ENCODE data around the gene HS6ST3.
"Not testable (repeated sequence)": the region's sequence is repeated elsewhere in the genome, so short reads cannot be mapped to it uniquely, and the experiment has no call there.

Gene HS6ST3

GRCh38 chr13:96089749-96090239 lies at the start of gene HS6ST3:
Gene HS6ST3, plus strand, starts transcription at chr13:96090107.
- DNase-seq (ENCODE audit: low spot score): no peak

- no peak for DNase-seq (ENCODE audit: low spot score)
These were observed 48.4 kb upstream of the HS6ST3 start for GRCh38 chr13:96041326-96042110.

- DNase-seq (ENCODE audit: low spot score): no peak
These were observed 45.7 kb upstream of the HS6ST3 start for GRCh38 chr13:96044238-96044637.

GRCh38 chr13:96046449-96047126 lies 43.3 kb upstream of the HS6ST3 start:
- not testable (repeated sequence) for DNase-seq (ENCODE audit: low spot score)

GRCh38 chr13:96050955-96051354 lies 39.0 kb upstream of the HS6ST3 start:
- not testable (repeated sequence) for DNase-seq (ENCODE audit: low spot score)

GRCh38 chr13:96051491-96051890 lies 38.4 kb upstream of the HS6ST3 start:
- DNase-seq (ENCODE audit: low spot score): not testable (repeated sequence)

GRCh38 chr13:96051946-96052345 lies 38.0 kb upstream of the HS6ST3 start:
- DNase-seq (ENCODE audit: low spot score): not testable (repeated sequence)

GRCh38 chr13:96052656-96053002 lies 37.3 kb upstream of the HS6ST3 start:
- peak; percentile 30 for DNase-seq (ENCODE audit: low spot score)

- peak; percentile 89 for DNase-seq (ENCODE audit: low spot score)
These were observed 36.8 kb upstream of the HS6ST3 start, which contains the start of gene UGGT2 for GRCh38 chr13:96053003-96053703. Gene UGGT2, minus strand, starts transcription at chr13:96053401. Its CDS starts 89 bp downstream, at chr13:96053312.

GRCh38 chr13:96065849-96066248 lies 24.1 kb upstream of the HS6ST3 start:
- peak; percentile 15 for DNase-seq (ENCODE audit: low spot score)

- DNase-seq (ENCODE audit: low spot score): no peak
These were observed 21.2 kb upstream of the HS6ST3 start for GRCh38 chr13:96068729-96069128.

GRCh38 chr13:96071504-96071903 lies 18.4 kb upstream of the HS6ST3 start:
- DNase-seq (ENCODE audit: low spot score): no peak

GRCh38 chr13:96072392-96072791 lies 17.5 kb upstream of the HS6ST3 start:
- DNase-seq (ENCODE audit: low spot score): no peak

- DNase-seq (ENCODE audit: low spot score): no peak
These were observed 13.9 kb upstream of the HS6ST3 start for GRCh38 chr13:96075953-96076543.

GRCh38 chr13:96080676-96081075 lies 9.2 kb upstream of the HS6ST3 start:
- DNase-seq (ENCODE audit: low spot score): no peak

- DNase-seq (ENCODE audit: low spot score): no peak
These were observed 8.0 kb upstream of the HS6ST3 start for GRCh38 chr13:96081888-96082287.

GRCh38 chr13:96082640-96083039 lies 7.3 kb upstream of the HS6ST3 start:
- no peak for DNase-seq (ENCODE audit: low spot score)

GRCh38 chr13:96086736-96087135 lies 3.2 kb upstream of the HS6ST3 start:
- DNase-seq (ENCODE audit: low spot score): no peak

GRCh38 chr13:96089139-96089538 lies 768 bp upstream of the HS6ST3 start:
- DNase-seq (ENCODE audit: low spot score): no peak

- DNase-seq (ENCODE audit: low spot score): no peak
These were observed 564 bp downstream of the HS6ST3 start for GRCh38 chr13:96090240-96091101.
